IPS-15b (cell line): ENCODE results near the gene AQP6.

Experiments
- H3K27me3 ChIP-seq: one replicate; pipeline ENCODE4 v1.6.1; 2013; ENCODE audit warnings: low read length; ENCODE audit not compliant: control insufficient read depth, insufficient read depth
- H3K36me3 ChIP-seq: one replicate; pipeline ENCODE4 v1.6.1; 2013; ENCODE audit warnings: low read length; ENCODE audit not compliant: control insufficient read depth, insufficient read depth
- H3K4me1 ChIP-seq: one replicate; pipeline ENCODE4 v1.6.1; 2013; ENCODE audit warnings: mild to moderate bottlenecking, low read length; ENCODE audit not compliant: control insufficient read depth, insufficient read depth
- H3K4me3 ChIP-seq: one replicate; pipeline ENCODE4 v1.5.1; 2013; ENCODE audit warnings: low read depth, low read length
- H3K9ac ChIP-seq: one replicate; pipeline ENCODE4 v1.6.1; 2013; ENCODE audit warnings: low read depth, mild to moderate bottlenecking, low read length
- H3K9me3 ChIP-seq: one replicate; pipeline ENCODE4 v1.6.1; 2013; ENCODE audit warnings: mild to moderate bottlenecking, low read length; ENCODE audit not compliant: control insufficient read depth, insufficient read depth

AQP6 gene

GRCh38 chr12:49969651-49970429, 2.9 kb upstream of the AQP6 start:
- Histone ChIP-seq H3K9me3 (no peaks in the 10 kb centered on the region), H3K4me1 (peaks cover 3% of the 10 kb centered on the region), H3K9ac (no peak overlapping the region), H3K27me3 (peaks cover 33% of the 10 kb centered on the region), H3K36me3 (no peaks in the 10 kb centered on the region), H3K4me3 (no peak overlapping the region)

- H3K36me3 ChIP-seq, result no peaks in the 10 kb centered on the region
- no peak overlapping the region for H3K4me3 ChIP-seq
- peaks cover 3% of the 10 kb centered on the region for H3K4me1 ChIP-seq
- peaks cover 32% of the 10 kb centered on the region for H3K27me3 ChIP-seq
- no peaks in the 10 kb centered on the region for H3K9me3 ChIP-seq
- no peak overlapping the region for H3K9ac ChIP-seq
These were observed 2.1 kb upstream of the AQP6 start for GRCh38 chr12:49970658-49971057.

- H3K27me3 ChIP-seq, result peaks cover 30% of the 10 kb centered on the region
- H3K4me1 ChIP-seq, result peaks cover 3% of the 10 kb centered on the region
- H3K36me3 ChIP-seq, result no peaks in the 10 kb centered on the region
These were observed 1.6 kb upstream of the AQP6 start for GRCh38 chr12:49971141-49971540.

GRCh38 chr12:49972129-49972528, 618 bp upstream of the AQP6 start:
- Histone ChIP-seq H3K4me3 (no peak overlapping the region), H3K9me3 (no peaks in the 10 kb centered on the region), H3K27me3 (peaks cover 25% of the 10 kb centered on the region), H3K4me1 (peaks cover 3% of the 10 kb centered on the region), H3K36me3 (no peaks in the 10 kb centered on the region), H3K9ac (no peak overlapping the region)

More at GRCh38 chr12:49971141-49971540, 1.6 kb upstream of the AQP6 start:
- Histone ChIP-seq H3K4me3 (no peak overlapping the region), H3K9me3 (no peaks in the 10 kb centered on the region), H3K9ac (no peak overlapping the region)

GRCh38 chr12:49973361-49973830, 649 bp downstream of the AQP6 start:
- H3K9ac ChIP-seq, result no peak overlapping the region
- no peaks in the 10 kb centered on the region for H3K9me3 ChIP-seq
- H3K4me3 ChIP-seq, result no peak overlapping the region
- H3K4me1 ChIP-seq, result no peaks in the 10 kb centered on the region
- no peaks in the 10 kb centered on the region for H3K36me3 ChIP-seq
- H3K27me3 ChIP-seq, result peaks cover 16% of the 10 kb centered on the region

- Histone ChIP-seq H3K9me3 (no peaks in the 10 kb centered on the region), H3K27me3 (peaks cover 12% of the 10 kb centered on the region), H3K4me3 (no peak overlapping the region), H3K9ac (no peak overlapping the region), H3K36me3 (no peaks in the 10 kb centered on the region), H3K4me1 (peaks cover 2% of the 10 kb centered on the region)
These were observed 1.5 kb downstream of the AQP6 start for GRCh38 chr12:49974231-49974675.

- Histone ChIP-seq H3K27me3 (peaks cover 7% of the 10 kb centered on the region), H3K4me1 (peaks cover 2% of the 10 kb centered on the region)
These were observed 2.0 kb downstream of the AQP6 start for GRCh38 chr12:49974677-49975317.

GRCh38 chr12:49975318-49975761, 2.6 kb downstream of the AQP6 start:
- no peak overlapping the region for H3K4me3 ChIP-seq
- H3K36me3 ChIP-seq, result no peaks in the 10 kb centered on the region
- peaks cover 4% of the 10 kb centered on the region for H3K27me3 ChIP-seq
- no peak overlapping the region for H3K9ac ChIP-seq
- H3K9me3 ChIP-seq, result no peaks in the 10 kb centered on the region
- peaks cover 2% of the 10 kb centered on the region for H3K4me1 ChIP-seq

More at GRCh38 chr12:49974677-49975317, 2.0 kb downstream of the AQP6 start:
- no peaks in the 10 kb centered on the region for H3K36me3 ChIP-seq
- no peaks in the 10 kb centered on the region for H3K9me3 ChIP-seq
- no peak overlapping the region for H3K9ac ChIP-seq
- H3K4me3 ChIP-seq, result no peak overlapping the region

- Histone ChIP-seq H3K27me3 (peaks cover under 1% of the 10 kb centered on the region), H3K9me3 (no peaks in the 10 kb centered on the region), H3K4me1 (peaks cover 2% of the 10 kb centered on the region), H3K4me3 (no peak overlapping the region), H3K36me3 (no peaks in the 10 kb centered on the region), H3K9ac (no peak overlapping the region)
These were observed 3.8 kb downstream of the AQP6 start for GRCh38 chr12:49976557-49976956.

- Histone ChIP-seq H3K4me1 (peaks cover 2% of the 10 kb centered on the region), H3K9me3 (no peaks in the 10 kb centered on the region), H3K36me3 (no peaks in the 10 kb centered on the region), H3K4me3 (no peak overlapping the region), H3K9ac (no peak overlapping the region), H3K27me3 (no peaks in the 10 kb centered on the region)
These were observed 5.4 kb downstream of the AQP6 start for GRCh38 chr12:49978125-49978524.

- Histone ChIP-seq H3K9me3 (no peaks in the 10 kb centered on the region), H3K27me3 (no peaks in the 10 kb centered on the region), H3K4me3 (no peak overlapping the region), H3K36me3 (no peaks in the 10 kb centered on the region), H3K9ac (no peak overlapping the region), H3K4me1 (peaks cover 2% of the 10 kb centered on the region)
These were observed 6.4 kb downstream of the AQP6 start for GRCh38 chr12:49979016-49979586.
